ENCODE results near the gene SUV39H1. TPM values are rescaled to one million over a fixed set of nuclear protein-coding genes. Genes with fewer than 3 reads are reported as not detected.

SUV39H1 gene
- total and polyA plus RNA-seq, 9 of the 15 experiments (the other 6 are each of a cell fraction or from before 2014, with no cell fraction given) = 4.7 to 34.7 (median 17.9) TPM

GRCh38 chrX:48709522-48710112 is 13.1 kb downstream of the SUV39H1 start (continued):
- TF ChIP-seq KDM1A (IDR thresholded peaks at IDR 0.05) = peak in 1 of 2 experiments; percentile 56; a peak in 2 of 4 replicates
- TF ChIP-seq POLR2B (IDR thresholded peaks at IDR 0.05; ENCODE audit: low read depth, partially characterized antibody) = no peak
- TF ChIP-seq NFIC (IDR thresholded peaks at IDR 0.05) = peak; percentile 25; the same call in 1 of the 2 replicates
- TF ChIP-seq ZNF175 (CRISPR knock-in tag; IDR thresholded peaks at IDR 0.05; ENCODE audit: low read depth) = no peak
- TF ChIP-seq ZFP36 (IDR thresholded peaks at IDR 0.05; ENCODE audit: low read depth, low read length, partially characterized antibody) = no peak
- no peak for TF ChIP-seq RBM39 (optimal IDR thresholded peaks at IDR 0.05; ENCODE audit: low read depth, low read length)
- no peak for TF ChIP-seq ARNT (IDR thresholded peaks at IDR 0.05)

GRCh38 chrX:48711162-48711928 is 14.8 kb downstream of the SUV39H1 start:
- H2AFZ ChIP-seq (ENCODE audit: low read depth, low read length) = no peak overlapping the region
- in situ Hi-C loops (cut with MboI) (no loop called here), intact Hi-C loops (cut with micrococcal nuclease) (no loop called here)
- H3K9me3 ChIP-seq (replicated peaks; ENCODE audit: control insufficient read depth, insufficient read depth, low read depth, low read length) = no peaks in the 10 kb centered on the region
- DNase-seq (ENCODE audit: extremely low read depth in 1 of 4, low spot score in 3 of 4) (no peak), FAIRE-seq (no peak), ATAC-seq (no peak)
- peaks cover 34% of the 10 kb centered on the region; the same call in 2 of the 3 replicates for H3K36me3 ChIP-seq (ENCODE audit: control insufficient read depth, insufficient read depth, low read length)
- TF ChIP-seq SIX5 (IDR thresholded peaks at IDR 0.05; ENCODE audit: borderline replicate concordance in 1 of 2, insufficient read depth in 1 of 2, low read depth in 1 of 2, low read length in 2 of 2) (no peak), THAP12 (CRISPR knock-in tag; IDR thresholded peaks at IDR 0.05) (no peak), U2AF1 (optimal IDR thresholded peaks at IDR 0.05; ENCODE audit: low read depth, low read length) (no peak), IRF9 (tag; IDR thresholded peaks at IDR 0.05) (no peak), MLLT1 (IDR thresholded peaks at IDR 0.05) (no peak), PURB (CRISPR knock-in tag; IDR thresholded peaks at IDR 0.05; ENCODE audit: low read depth) (no peak), SMARCE1 (IDR thresholded peaks at IDR 0.05) (no peak), SAP30 (IDR thresholded peaks at IDR 0.05; ENCODE audit: borderline replicate concordance, insufficient read depth, low read depth, low read length, poor library complexity, severe bottlenecking) (no peak)
- H3K4me3 ChIP-seq = no peak overlapping the region
- no peaks in the 10 kb centered on the region for H4K20me1 ChIP-seq (replicated peaks; ENCODE audit: control insufficient read depth, insufficient read depth, low read length)
- 54% methylated on average over 9 of the region's 9 CpGs for WGBS (ENCODE audit: insufficient coverage, low coverage, missing lambda C conversion rate)
- POLR2A ChIA-PET = interaction anchor here (0.5 to 1.5 kb wide), 7 partner anchors 9 to 1145 kb away, joined by 3 to 9 read pairs (median 3); partner anchors contain the start of gene SUV39H1
- H3K79me2 ChIP-seq (ENCODE audit: control insufficient read depth, insufficient read depth, low read length) = no peaks in the 10 kb centered on the region; the same call in 1 of the 3 replicates
- H3K4me1 ChIP-seq (replicated peaks in 1 of 2; ENCODE audit: control insufficient read depth in 2 of 2, insufficient read depth in 2 of 2, low read length in 2 of 2) = peaks cover 4 to 29% of the 10 kb centered on the region in 2 experiments; a peak in 4 of 5 replicates
- no TSS peak for BruUV-seq (replicated peaks)
- no peaks in the 10 kb centered on the region for H3K27me3 ChIP-seq (ENCODE audit: control insufficient read depth in 2 of 2, insufficient read depth in 2 of 2, low read length in 2 of 2)
- H3K27ac ChIP-seq (ENCODE audit: extremely low read depth, low read depth, low read length) = no peak overlapping the region
- H3K4me2 ChIP-seq (ENCODE audit: insufficient read depth, low read length) = no peak overlapping the region
- H3K9ac ChIP-seq (ENCODE audit: insufficient read depth in 1 of 2, low read depth in 2 of 2, low read length in 2 of 2) = no peak overlapping the region; a peak in 1 of 4 replicates
- CTCF ChIA-PET (ENCODE audit: low intra/inter-chr PET ratio) = no interaction called here
- no peaks in the 10 kb centered on the region for H3K9me1 ChIP-seq (ENCODE audit: control insufficient read depth, insufficient read depth, low read length)

Data from K562 (cell line).